HT1080 (cell line): ENCODE results near the gene NBPF1. TPM values are rescaled to one million over a fixed set of nuclear protein-coding genes. Genes with fewer than 3 reads are reported as not detected.
"Not testable (repeated sequence)": the region's sequence is repeated elsewhere in the genome, so short reads cannot be mapped to it uniquely, and the experiment has no call there.

Source experiments
- DNase-seq: peaks from one replicate; pipeline ENCODE4 v3.0.0-alpha.2; 2015; ENCODE audit warnings: low read depth
- total RNA-seq: library from RNA; depleted of rRNA; stranded (reverse); fragments of >200 nt; shearing (Covaris generic); gene quantifications from 2 replicates; pipeline ENCODE4 v1.2.3, GENCODE V29; 2014

Gene NBPF1
- total RNA-seq, 1 experiment from 2014 or later = 15.8 TPM

GRCh38 chr1:16607853-16608815 is 5.2 kb downstream of the NBPF1 start:
- DNase-seq = not testable (repeated sequence)

- DNase-seq = no peak
Observed at GRCh38 chr1:16607433-16607851, 5.9 kb downstream of the NBPF1 start.

DNA sequence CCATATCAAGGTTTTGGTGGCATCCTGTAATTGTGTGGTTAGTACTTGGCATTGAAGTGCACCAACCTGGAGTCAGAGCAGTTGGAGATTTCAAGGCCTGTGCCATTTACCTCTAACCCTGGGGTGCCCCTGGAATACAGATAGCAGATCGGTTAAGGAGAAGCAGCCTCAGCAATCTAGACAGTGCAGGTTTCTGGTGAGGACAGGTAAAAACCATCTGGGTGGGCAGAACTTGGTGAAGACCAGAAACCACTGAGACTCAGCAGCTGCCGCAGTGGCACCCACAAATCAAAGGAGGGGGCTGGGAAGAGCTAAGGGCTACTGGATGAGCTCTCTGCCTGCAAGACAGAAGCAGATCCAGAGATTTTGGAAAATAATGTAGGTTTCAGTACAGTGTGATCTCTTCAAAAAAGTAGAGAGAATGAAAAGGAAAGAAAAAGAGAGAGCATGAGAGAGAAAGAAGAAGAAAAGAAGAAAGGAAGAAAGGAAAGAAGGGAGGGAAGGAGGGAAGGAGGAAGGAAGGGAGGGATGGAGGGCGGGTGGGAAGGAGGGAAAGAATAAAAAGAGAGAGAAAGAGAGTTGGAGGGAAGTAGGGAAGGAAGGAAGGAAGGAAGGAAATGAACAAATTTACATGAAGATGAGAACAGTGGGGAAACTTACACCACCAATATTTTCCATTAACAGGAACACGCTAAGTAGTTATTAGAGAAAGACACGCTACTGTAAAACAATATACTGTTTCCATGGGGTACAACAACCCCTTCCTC is 6.5 kb downstream of the NBPF1 start:
- DNase-seq = not testable (repeated sequence)

- DNase-seq = no peak
Observed at GRCh38 chr1:16605532-16606505, 7.5 kb downstream of the NBPF1 start.

GRCh38 chr1:16605213-16605525 is 8.2 kb downstream of the NBPF1 start:
- DNase-seq = no peak

GRCh38 chr1:16604514-16605212 is 8.7 kb downstream of the NBPF1 start:
- DNase-seq = not testable (repeated sequence)

- not testable (repeated sequence) for DNase-seq
Observed at GRCh38 chr1:16603623-16604022, 9.7 kb downstream of the NBPF1 start.

GRCh38 chr1:16602336-16603011 is 10.9 kb downstream of the NBPF1 start:
- DNase-seq = not testable (repeated sequence)

- DNase-seq = not testable (repeated sequence)
Observed at GRCh38 chr1:16600855-16601786, 12.2 kb downstream of the NBPF1 start.

DNA sequence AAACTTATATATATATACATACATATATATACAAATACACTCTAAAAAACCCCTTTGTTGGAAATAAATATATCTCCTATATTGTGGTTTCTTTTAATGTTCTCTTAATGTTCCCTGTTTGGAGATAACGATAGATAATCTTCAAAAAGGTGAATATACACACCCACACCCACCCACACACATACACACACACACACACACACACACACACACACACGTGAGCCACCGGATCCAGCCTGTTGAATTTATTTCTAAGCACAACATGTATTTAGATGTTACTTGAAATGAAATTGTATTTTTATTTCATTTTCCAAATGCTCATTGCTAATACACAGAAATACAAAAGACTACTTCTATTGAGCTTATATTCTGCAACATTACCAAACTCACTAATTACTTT is 14.0 kb downstream of the NBPF1 start:
- not testable (repeated sequence) for DNase-seq

GRCh38 chr1:16595216-16595615 is 18.1 kb downstream of the NBPF1 start:
- not testable (repeated sequence) for DNase-seq

- not testable (repeated sequence) for DNase-seq
Observed at GRCh38 chr1:16591845-16592244, 21.5 kb downstream of the NBPF1 start.

GRCh38 chr1:16588081-16588480 is 25.3 kb downstream of the NBPF1 start:
- peak; percentile 0 for DNase-seq

- DNase-seq = not testable (repeated sequence)
Observed at GRCh38 chr1:16587639-16588038, 25.7 kb downstream of the NBPF1 start.

DNA sequence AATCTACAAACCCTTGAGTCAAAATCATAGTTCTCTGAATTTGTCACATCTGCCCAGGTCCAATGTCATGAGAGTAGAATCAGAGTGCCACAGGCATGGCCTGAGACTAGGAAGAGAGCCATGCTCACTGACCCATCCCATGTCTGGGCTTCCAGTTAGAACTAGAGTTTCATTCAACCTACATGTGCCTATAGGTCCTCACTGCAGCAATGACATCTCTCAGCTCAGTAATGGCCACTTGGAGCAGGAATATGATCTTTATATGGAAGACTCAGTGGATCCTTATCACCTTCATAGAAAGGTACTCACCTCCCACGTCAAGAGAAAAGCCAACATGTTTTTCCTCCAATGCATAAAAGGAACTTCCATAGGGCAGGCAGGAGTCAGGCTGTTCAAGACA is 48.0 kb downstream of the NBPF1 start:
- DNase-seq = not testable (repeated sequence)

DNA sequence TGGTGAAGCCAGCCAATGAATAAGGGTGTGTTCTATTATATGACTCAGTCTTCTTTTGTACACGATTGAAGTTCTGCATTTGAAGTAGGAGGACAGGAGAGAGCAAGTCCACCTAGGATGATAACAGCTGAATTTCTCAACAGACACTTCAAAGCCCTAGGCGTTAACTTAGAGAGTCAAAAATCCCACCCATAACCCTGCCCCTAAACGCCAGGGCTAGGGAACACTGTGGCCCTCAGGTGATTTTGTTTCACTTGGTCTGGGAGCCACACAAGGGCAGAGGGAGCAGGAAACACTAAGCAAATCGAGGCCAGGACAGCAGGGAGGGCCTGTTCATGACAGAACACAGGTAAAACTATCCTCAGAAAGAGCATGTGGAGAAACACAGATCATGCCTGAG is 52.3 kb downstream of the NBPF1 start:
- DNase-seq = not testable (repeated sequence)

DNA sequence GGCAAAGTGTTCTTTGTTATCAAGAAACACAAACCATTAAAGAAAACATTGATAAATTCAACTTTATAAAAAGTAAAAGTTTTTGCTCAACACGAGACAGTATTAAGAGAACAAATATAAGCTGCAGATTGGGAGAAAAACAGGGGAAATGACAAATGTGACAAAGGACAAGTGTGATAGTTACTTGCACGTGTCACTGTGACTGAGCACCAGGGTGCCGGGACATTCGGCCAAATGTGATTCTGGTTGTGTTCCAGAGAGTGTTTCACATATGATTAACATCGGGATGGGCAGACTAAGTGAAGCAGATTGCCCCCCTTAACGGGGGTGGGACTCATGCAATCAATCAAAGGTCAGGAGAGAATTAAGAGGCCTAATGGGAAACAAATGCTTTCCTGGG is 52.9 kb downstream of the NBPF1 start:
- not testable (repeated sequence) for DNase-seq

GRCh38 chr1:16559688-16560087 is 53.7 kb downstream of the NBPF1 start:
- not testable (repeated sequence) for DNase-seq

DNA sequence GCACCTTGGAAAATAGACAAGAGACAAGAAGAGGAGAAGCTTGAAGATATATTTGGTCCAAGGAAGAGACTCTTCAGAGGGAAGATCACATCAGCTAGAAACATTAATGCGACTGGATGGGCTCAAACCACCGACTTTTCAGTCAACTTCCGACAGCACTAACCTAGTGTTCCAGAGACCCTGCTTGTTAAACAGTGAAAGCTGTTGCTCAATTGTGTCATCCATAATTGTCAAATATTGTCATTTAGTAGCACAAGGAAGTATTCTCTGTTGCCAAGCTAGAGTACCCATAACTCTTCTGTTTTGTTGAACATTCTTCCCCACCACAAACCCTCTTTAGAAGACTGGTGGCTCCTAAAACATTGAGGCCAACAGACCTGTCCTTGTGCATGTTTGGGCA is 56.3 kb downstream of the NBPF1 start:
- not testable (repeated sequence) for DNase-seq
